Spleen (tissue), 7 donors: ENCODE data around the gene ELAVL4.

Experiments used
- POLR2AphosphoS5 ChIP-seq, 3 donors: sonication (generic); formaldehyde crosslinking; IDR thresholded peaks; one replicate each; pipeline ENCODE4 v1.5.1; 2017; ENCODE audit warnings: antibody characterized with exemption in 3 of 3
- TF ChIP-seq, protein P1 (sequence below), 11 experiments: fragments of 200-600 bp in 7 of 11; fragments of 450-650 bp in 4 of 11; sonication (generic) in 4 of 11; IDR thresholded peaks in 8 of 11; conservative IDR thresholded peaks in 3 of 11; 1 replicate in 7 of 11; 2 replicates in 4 of 11; pipeline versions ENCODE4 v1.4.0 to v1.8.0; 2016 to 2021; ENCODE audit warnings: antibody characterized with exemption in 11 of 11, inconsistent platforms in 4 of 11, mild to moderate bottlenecking in 1 of 11
- donor health status: DM: no; HTN: no; CAD: no; lungs with moderate emphysema.
- donor health status: DM: no; HTN: no; CAD: no.
- donor health status: DM: no; HTN: no; CAD: no.

DNA sequence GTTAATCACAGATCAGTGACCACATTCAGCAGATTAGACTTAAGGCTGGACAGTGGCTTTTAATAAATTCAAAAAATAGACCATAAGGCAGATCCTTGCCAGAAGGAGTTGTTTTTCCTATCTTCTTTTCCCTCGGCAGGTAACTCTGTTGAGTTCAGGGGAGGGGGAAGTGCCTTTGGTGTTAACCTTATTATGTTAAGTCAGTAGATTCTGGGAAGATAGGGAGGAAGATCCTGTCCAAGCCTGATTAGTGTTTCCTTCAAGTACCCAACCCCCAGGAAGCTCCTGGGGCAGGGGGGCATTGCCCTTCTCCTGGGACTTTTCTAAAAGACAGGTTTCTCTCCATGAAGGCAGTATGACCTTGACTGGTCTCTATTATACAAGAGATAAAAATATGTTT lies 87.4 kb downstream of the ELAVL4 start:
- TF ChIP-seq, protein P1, sequence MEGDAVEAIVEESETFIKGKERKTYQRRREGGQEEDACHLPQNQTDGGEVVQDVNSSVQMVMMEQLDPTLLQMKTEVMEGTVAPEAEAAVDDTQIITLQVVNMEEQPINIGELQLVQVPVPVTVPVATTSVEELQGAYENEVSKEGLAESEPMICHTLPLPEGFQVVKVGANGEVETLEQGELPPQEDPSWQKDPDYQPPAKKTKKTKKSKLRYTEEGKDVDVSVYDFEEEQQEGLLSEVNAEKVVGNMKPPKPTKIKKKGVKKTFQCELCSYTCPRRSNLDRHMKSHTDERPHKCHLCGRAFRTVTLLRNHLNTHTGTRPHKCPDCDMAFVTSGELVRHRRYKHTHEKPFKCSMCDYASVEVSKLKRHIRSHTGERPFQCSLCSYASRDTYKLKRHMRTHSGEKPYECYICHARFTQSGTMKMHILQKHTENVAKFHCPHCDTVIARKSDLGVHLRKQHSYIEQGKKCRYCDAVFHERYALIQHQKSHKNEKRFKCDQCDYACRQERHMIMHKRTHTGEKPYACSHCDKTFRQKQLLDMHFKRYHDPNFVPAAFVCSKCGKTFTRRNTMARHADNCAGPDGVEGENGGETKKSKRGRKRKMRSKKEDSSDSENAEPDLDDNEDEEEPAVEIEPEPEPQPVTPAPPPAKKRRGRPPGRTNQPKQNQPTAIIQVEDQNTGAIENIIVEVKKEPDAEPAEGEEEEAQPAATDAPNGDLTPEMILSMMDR (IDR thresholded peaks at IDR 0.05 in 8 of 11, conservative IDR thresholded peaks at IDR 0.05 in 3 of 11): no peak
- TF ChIP-seq POLR2AphosphoS5 (IDR thresholded peaks at IDR 0.05): no peak
